HL-60/S4 treated with phorbol 12-myristate 13-acetate at 8.2 ng/mL for 4 days and 3 days (cell line): ENCODE measurements around the gene FITM1.

Experiments
- in situ Hi-C: fragments of 300-500 bp; cut with MboI; formaldehyde crosslinking; loops from 2 replicates; pipeline ENCODE4 v1.15.0; 2022; ENCODE audit warnings: low sequenced_read_pairs

The FITM1 gene

DNA sequence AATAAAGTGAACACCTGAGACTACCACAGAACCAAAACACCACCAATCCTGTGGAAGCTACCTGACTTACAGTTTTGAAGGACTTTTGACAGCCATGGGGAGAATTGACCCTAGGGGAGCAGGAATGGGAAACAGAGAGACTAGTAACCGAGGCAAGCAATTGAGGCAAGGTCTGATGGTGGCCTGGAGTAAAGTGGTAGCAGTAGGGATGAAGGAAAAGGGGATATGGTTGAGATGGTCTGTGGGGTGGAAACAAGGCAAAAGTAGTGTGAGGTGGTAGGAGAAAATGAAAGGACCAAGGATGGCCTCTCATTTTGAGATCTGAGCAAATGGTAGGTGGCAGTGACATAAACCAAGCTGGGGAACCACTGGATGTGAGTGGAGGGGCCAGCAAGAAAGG is 26.4 kb downstream of the FITM1 start:
- in situ Hi-C loops: no loop called here

DNA sequence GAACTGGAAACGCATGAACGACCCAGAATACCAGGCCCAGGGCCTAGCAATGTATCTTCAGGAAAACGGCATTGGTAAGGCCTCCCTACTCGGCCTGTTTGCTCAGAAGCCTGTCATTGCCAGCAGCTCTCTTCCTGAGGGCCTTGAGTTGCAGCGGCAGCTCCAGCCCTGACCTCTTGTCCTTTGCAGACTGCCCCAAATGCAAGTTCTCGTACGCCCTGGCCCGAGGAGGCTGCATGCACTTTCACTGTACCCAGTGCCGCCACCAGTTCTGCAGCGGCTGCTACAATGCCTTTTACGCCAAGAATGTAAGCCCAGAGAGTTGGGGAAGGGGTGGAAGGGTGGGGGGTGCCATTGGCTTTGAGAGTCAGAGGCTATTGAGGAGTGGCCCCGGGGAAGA is 26.9 kb downstream of the FITM1 start:
- in situ Hi-C loops: no loop called here

DNA sequence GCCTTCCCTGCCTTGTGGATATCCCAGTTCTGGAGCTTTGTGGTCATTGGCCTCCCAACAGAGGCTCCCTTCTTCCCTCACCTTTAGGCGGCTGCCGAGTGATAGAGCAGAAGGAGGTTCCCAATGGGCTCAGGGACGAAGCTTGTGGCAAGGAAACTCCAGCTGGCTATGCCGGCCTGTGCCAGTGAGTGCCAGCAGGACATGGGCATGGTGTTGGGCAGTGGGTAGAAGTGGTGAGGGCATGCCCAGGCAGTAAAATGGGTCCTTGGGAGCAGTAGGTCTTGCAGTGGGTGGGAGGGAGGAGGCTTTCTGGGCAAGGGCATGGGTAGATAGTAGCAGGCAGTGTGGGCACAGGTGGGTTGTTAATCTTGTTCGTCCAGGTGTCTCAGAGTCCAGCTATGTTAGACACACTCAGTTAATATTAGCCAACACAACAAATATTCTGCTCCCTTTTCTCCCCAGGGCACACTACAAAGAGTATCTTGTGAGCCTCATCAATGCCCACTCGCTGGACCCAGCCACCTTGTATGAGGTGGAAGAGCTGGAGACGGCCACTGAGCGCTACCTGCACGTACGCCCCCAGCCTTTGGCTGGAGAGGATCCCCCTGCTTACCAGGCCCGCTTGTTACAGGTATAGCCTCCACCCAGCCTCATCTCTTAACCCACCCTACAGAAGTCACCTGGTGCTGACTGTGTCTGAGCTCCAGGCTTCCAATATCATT is 29.5 kb downstream of the FITM1 start:
- in situ Hi-C loops: no loop called here

- in situ Hi-C loops: no loop called here
These were observed 30.0 kb downstream of the FITM1 start for GRCh38 chr14:24160499-24160849.

DNA sequence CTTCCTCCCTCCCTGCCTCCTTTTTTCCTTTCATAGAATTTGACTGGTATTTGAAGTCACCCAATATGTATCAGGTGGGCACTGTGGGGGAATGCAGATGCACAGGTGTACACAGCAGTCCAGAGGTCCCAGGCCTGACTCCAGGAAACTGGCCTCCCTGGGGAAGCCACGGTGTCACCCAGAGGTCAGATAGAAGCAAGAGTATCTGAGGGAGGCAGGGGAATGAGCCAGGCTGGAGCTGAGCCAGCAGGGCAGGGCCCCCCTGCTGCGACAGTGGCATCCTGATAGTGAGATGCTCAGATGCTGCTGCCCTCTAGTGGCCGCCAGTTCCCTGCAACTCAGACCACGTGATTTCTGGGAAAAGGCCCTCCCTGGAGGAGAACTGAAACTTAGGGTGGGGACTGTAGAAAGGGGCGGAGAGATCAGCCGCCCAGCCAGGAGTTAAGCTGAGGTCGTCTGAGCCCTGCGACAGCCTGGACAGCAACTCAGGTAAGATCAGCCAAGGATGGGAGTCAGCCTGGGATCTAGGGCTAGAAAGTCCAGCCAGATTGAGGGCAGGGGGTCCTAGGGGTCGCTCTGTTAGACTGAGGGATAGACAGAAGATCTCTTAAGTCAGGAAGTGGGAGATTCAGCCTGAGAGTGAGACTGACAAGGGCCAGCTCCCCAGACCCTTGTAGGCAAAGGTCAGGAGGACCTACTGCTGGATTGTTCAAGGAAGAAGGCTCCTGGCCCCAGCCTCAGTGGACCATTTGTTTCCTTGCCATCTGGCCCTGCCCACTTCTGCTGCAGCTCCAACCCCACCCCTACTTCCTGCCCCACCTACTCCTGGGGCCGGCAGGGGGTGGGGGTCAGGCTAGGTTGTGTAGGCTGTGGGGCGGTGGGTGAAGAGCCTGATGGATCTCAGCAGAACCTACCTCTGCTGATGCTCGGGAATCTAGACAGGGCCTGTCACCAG is 30.7 kb downstream of the FITM1 start, which contains the start of gene IRF9:
IRF9 (plus strand) TSS at position 416 of the 955 bp plus-strand sequence. CDS start 880 bp downstream, outside the sequence.
- in situ Hi-C loops: no loop called here

GRCh38 chr14:24162093-24162492 is 31.6 kb downstream of the FITM1 start:
- in situ Hi-C loops: no loop called here

- in situ Hi-C loops: no loop called here
These were observed 34.1 kb downstream of the FITM1 start for GRCh38 chr14:24164518-24164991.

DNA sequence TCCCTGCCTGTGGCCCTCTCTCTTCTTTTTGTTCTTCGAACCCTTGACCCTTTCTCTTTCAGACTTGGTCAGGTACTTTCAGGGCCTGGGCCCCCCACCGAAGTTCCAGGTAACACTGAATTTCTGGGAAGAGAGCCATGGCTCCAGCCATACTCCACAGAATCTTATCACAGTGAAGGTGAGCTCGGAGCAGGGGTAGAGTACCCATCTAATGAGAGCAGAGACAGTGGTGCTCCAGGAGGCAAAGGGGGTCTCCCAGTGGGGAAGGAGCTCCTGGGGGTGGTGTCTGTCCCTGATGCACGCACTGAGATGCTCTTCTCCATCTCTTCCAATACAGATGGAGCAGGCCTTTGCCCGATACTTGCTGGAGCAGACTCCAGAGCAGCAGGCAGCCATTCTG is 35.3 kb downstream of the FITM1 start:
- in situ Hi-C loops: no loop called here

GRCh38 chr14:24167469-24168114 is 37.1 kb downstream of the FITM1 start:
- in situ Hi-C loops: no loop called here

DNA sequence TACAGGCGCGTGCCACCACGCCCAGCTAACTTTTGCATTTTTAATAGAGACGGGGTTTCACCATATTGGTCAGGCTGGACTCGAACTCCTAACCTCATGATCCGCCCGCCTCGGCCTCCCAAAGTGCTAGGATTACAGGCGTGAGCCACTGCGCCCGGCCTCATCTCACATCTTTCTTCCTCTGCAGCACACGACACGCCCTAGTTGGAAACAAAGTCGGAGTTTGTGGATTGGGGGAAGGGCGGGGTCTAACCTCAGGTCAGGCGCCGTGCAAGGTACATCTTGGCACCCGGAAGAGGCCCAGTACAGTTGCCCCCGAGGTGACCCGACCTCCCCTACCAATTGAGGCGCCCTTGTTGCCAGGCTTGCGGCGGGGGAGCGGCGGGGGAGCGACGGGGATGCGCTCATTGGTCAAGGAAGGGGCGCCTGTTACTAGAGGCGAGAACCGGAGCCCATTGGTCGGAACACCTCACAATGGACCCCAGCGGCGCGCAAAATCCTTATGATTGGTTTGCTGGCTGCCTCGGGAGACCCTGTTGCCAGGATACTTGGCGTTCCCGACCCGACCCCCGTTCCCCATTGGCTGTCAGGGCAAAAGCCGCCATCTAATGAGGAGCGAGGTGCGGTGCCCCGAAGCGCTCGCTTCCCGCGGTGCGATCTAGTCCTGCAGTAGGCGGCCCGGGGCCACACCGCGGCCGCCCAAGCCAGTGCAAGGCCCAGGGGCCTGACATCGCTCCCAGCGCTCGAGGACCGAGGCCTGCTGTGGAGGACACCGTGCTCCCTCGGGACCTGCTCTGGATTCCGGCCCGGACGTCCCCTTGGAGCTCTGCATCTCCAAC is 41.2 kb downstream of the FITM1 start, which contains the start of gene REC8:
REC8 (plus strand) TSS at position 659 of the 839 bp plus-strand sequence. CDS start 473 bp downstream, outside the sequence.
- in situ Hi-C loops: no loop called here

DNA sequence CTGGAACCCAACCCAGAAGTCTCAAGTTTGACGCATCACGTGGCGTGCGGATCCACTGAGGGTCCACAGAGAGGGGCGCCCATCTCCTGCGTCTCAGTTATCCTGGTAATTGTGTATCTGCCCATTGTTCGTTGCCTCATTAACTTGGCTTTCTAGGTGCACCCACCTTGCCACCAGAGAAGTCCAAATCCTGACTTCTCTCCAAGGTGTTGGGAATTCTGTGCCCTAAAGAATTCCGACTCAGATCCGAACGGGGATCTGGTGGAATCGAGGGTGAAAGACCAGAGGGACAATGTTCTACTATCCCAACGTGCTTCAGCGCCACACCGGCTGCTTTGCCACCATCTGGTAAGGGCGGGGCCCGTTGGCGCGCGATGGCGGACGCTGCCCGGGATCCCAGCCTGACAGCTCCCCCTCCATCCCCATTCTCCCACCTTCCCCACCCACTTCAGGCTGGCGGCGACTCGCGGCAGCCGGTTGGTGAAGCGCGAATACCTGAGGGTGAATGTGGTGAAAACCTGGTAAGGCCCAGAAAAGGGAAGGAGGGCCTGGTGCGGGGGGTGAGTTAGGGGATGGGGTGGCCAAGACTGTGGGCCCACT is 41.9 kb downstream of the FITM1 start:
- in situ Hi-C loops: no loop called here

- in situ Hi-C loops: no loop called here
These were observed 42.4 kb downstream of the FITM1 start for GRCh38 chr14:24172871-24173281.

DNA sequence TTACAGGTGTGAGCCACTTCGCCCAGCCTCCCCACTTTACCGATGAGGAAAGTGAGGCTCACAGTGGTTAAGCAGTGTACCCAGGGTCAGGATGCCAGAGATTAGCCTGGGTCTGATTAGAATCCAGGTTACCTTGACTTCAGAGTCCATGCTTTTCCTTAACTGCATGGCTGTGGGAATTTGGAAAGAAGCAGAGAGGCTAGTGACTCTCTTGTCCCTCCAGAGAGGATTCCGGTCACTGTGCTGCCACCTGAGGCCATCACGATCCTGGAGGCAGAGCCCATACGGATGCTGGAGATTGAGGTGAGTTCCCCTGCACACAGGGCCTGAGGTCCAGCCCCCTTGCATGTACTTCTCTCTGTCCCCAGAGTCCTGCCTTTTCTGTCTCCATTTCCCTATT is 46.1 kb downstream of the FITM1 start:
- in situ Hi-C loops: no loop called here

DNA sequence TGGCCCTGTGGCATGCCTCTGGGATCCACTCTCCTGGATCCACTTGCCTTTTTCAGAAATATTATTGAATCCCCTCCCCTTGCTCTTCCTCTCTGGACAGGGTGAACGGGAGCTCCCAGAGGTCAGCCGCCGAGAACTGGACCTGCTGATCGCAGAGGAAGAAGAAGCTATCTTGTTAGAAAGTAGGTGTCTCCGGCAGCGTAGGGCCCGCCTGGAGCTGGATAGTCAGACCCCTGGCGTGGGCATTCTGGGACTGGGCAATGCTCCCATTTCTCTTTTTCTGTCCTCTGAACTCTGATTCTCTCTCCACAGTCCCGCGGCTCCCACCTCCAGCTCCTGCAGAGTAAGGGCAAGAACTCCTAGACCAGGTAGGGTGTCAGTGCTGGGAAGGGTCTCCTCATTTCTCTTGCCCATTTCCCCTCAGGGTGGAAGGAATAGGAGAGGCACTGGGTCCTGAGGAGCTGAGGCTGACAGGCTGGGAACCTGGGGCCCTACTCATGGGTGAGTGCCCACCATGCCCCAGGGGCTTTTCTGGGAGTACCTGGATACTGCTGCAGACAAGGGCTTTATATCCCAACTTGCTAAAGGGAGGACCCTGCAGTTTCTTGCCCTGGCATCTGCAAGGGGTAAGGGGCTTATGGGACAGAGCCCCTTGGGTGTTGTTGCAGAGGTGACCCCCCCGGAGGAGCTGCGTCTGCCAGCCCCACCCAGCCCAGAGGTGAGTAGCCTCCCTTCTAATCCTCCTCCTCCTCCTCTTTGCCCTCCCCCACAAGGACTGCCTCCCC is 46.8 kb downstream of the FITM1 start:
- in situ Hi-C loops: no loop called here

- in situ Hi-C loops: no loop called here
These were observed 47.4 kb downstream of the FITM1 start for GRCh38 chr14:24177891-24178290.

GRCh38 chr14:24178399-24179178 is 48.1 kb downstream of the FITM1 start:
- in situ Hi-C loops: no loop called here

GRCh38 chr14:24179294-24179960 is 49.0 kb downstream of the FITM1 start:
- in situ Hi-C loops: no loop called here
